Prostate gland (tissue), 2 donors: ENCODE measurements around the gene EEA1.

Experiments
- POLR2A ChIP-seq: fragments of 450-650 bp; IDR thresholded peaks from one replicate; pipeline ENCODE4 v1.6.1; 2016; ENCODE audit warnings: antibody characterized with exemption, mild to moderate bottlenecking
- TF ChIP-seq, protein P1 (sequence below), 4 experiments: fragments of 200-600 bp in 2 of 4; fragments of 450-650 bp in 2 of 4; sonication (generic) in 2 of 4; IDR thresholded peaks; 1 replicate in 3 of 4; 2 replicates in 1 of 4; pipeline ENCODE4 v1.5.1; 2016 to 2019; ENCODE audit warnings: antibody characterized with exemption in 4 of 4, mild to moderate bottlenecking in 2 of 4, moderate library complexity in 2 of 4

DNA sequence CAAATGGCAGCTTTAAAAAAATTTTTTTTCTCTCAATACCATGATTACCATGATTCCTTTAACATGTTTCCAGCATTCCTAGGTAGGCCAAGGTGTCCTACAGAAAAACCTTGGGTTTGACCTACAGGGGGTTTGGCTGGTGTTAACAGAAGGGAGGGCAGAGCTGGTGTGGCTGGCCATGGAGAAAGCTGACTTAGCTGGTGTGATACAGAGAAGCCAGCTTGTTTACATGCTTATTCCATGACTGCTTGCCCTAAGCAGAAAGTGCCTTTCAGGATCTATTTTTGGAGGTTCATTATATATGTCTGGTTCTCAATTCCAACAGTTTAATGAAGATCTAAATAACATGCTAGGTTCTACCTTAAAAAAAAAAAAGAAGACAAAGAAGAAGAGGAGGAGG is 68.6 kb downstream of the EEA1 start:
- TF ChIP-seq, protein P1, sequence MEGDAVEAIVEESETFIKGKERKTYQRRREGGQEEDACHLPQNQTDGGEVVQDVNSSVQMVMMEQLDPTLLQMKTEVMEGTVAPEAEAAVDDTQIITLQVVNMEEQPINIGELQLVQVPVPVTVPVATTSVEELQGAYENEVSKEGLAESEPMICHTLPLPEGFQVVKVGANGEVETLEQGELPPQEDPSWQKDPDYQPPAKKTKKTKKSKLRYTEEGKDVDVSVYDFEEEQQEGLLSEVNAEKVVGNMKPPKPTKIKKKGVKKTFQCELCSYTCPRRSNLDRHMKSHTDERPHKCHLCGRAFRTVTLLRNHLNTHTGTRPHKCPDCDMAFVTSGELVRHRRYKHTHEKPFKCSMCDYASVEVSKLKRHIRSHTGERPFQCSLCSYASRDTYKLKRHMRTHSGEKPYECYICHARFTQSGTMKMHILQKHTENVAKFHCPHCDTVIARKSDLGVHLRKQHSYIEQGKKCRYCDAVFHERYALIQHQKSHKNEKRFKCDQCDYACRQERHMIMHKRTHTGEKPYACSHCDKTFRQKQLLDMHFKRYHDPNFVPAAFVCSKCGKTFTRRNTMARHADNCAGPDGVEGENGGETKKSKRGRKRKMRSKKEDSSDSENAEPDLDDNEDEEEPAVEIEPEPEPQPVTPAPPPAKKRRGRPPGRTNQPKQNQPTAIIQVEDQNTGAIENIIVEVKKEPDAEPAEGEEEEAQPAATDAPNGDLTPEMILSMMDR (IDR thresholded peaks at IDR 0.05), result no peak
- TF ChIP-seq POLR2A, result no peak
